ENCODE measurements around the gene RABGAP1L.
A peak's percentile ranks its signal among the peaks of the same experiment; 100 is the strongest.
"Not testable (repeated sequence)": the region's sequence is repeated elsewhere in the genome, so short reads cannot be mapped to it uniquely, and the experiment has no call there.

The RABGAP1L gene

GRCh38 chr1:174239541-174239940 is 80.2 kb downstream of the RABGAP1L start:
- peak overlapping the region; percentile 85 for H3K9ac ChIP-seq (ENCODE audit: low read length)
- H3K4me1 ChIP-seq (ENCODE audit: control insufficient read depth, insufficient read depth, low read length): no peaks in the 10 kb centered on the region
- no peaks in the 10 kb centered on the region for H3K27me3 ChIP-seq (ENCODE audit: control insufficient read depth, insufficient read depth, low read length)
- H3K27ac ChIP-seq (ENCODE audit: low read depth, low read length): peak overlapping the region; percentile 78
- no peaks in the 10 kb centered on the region for H3K9me3 ChIP-seq (ENCODE audit: control insufficient read depth, insufficient read depth, low read depth, low read length)
- peaks cover 14% of the 10 kb centered on the region for H3K36me3 ChIP-seq (ENCODE audit: control insufficient read depth, insufficient read depth, low read length)
- peak overlapping the region; percentile 69 for H3K4me3 ChIP-seq (ENCODE audit: low read depth, low read length)

- Histone ChIP-seq H3K4me3 (ENCODE audit: low read depth, low read length) (no peak overlapping the region), H3K9ac (ENCODE audit: low read length) (no peak overlapping the region), H3K36me3 (ENCODE audit: control insufficient read depth, insufficient read depth, low read length) (peaks cover 23% of the 10 kb centered on the region), H3K9me3 (ENCODE audit: control insufficient read depth, insufficient read depth, low read depth, low read length) (no peaks in the 10 kb centered on the region), H3K4me1 (ENCODE audit: control insufficient read depth, insufficient read depth, low read length) (no peaks in the 10 kb centered on the region), H3K27me3 (ENCODE audit: control insufficient read depth, insufficient read depth, low read length) (no peaks in the 10 kb centered on the region), H3K27ac (ENCODE audit: low read depth, low read length) (no peak overlapping the region)
These were observed 83.5 kb downstream of the RABGAP1L start for GRCh38 chr1:174242856-174243255.

- Histone ChIP-seq H3K4me3 (ENCODE audit: low read depth, low read length) (no peak overlapping the region), H3K9ac (ENCODE audit: low read length) (no peak overlapping the region), H3K36me3 (ENCODE audit: control insufficient read depth, insufficient read depth, low read length) (peaks cover 23% of the 10 kb centered on the region), H3K27ac (ENCODE audit: low read depth, low read length) (no peak overlapping the region), H3K4me1 (ENCODE audit: control insufficient read depth, insufficient read depth, low read length) (no peaks in the 10 kb centered on the region), H3K27me3 (ENCODE audit: control insufficient read depth, insufficient read depth, low read length) (no peaks in the 10 kb centered on the region), H3K9me3 (ENCODE audit: control insufficient read depth, insufficient read depth, low read depth, low read length) (no peaks in the 10 kb centered on the region)
These were observed 84.2 kb downstream of the RABGAP1L start for GRCh38 chr1:174243451-174244000.

DNA sequence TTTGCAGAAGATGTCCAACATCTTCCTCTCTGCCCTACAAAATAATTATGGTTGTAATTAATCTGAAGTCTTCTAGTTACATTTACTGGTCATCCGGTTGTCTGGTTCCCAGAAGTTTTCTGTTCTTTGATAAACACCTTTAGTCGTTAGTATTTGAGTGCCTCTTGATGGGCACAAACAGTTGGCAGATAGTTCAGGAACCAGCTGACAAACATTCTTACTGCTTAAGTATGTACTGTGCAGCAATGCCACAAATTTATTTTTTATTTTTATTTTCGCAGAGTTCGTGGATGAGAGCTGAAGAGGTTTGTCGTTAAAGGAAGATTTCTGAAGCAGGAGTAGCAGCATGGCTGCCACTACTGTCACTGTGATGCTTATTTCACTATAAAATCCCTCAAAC is 84.7 kb downstream of the RABGAP1L start:
- Histone ChIP-seq H3K36me3 (ENCODE audit: control insufficient read depth, insufficient read depth, low read length) (peaks cover 23% of the 10 kb centered on the region), H3K9ac (ENCODE audit: low read length) (no peak overlapping the region), H3K4me3 (ENCODE audit: low read depth, low read length) (no peak overlapping the region), H3K4me1 (ENCODE audit: control insufficient read depth, insufficient read depth, low read length) (no peaks in the 10 kb centered on the region), H3K27ac (ENCODE audit: low read depth, low read length) (no peak overlapping the region), H3K9me3 (ENCODE audit: control insufficient read depth, insufficient read depth, low read depth, low read length) (no peaks in the 10 kb centered on the region), H3K27me3 (ENCODE audit: control insufficient read depth, insufficient read depth, low read length) (no peaks in the 10 kb centered on the region)

DNA sequence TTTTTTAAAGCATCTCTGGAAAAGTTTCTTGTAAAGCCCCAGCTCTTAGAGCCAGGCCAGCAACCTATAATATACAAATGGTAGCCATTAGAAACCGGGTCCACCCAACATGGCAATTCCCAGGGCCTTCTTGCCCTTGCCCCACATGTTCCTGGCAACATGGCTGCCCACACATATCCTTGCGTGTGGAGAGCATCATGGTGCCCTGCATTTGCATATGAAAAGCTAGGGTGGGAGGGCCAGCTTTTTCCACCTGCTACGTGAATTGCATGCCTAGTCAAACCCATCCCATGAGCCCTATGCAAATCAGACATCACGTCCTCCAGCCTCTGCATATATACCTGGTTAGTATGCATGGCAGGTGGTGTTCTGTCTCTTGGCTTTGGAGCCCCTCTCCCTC is 88.2 kb downstream of the RABGAP1L start:
- Histone ChIP-seq H3K9me3 (ENCODE audit: control insufficient read depth, insufficient read depth, low read depth, low read length) (no peaks in the 10 kb centered on the region), H3K4me3 (ENCODE audit: low read depth, low read length) (no peak overlapping the region), H3K9ac (ENCODE audit: low read length) (no peak overlapping the region), H3K4me1 (ENCODE audit: control insufficient read depth, insufficient read depth, low read length) (no peaks in the 10 kb centered on the region), H3K27me3 (ENCODE audit: control insufficient read depth, insufficient read depth, low read length) (no peaks in the 10 kb centered on the region), H3K27ac (ENCODE audit: low read depth, low read length) (no peak overlapping the region), H3K36me3 (ENCODE audit: control insufficient read depth, insufficient read depth, low read length) (peaks cover 19% of the 10 kb centered on the region)

DNA sequence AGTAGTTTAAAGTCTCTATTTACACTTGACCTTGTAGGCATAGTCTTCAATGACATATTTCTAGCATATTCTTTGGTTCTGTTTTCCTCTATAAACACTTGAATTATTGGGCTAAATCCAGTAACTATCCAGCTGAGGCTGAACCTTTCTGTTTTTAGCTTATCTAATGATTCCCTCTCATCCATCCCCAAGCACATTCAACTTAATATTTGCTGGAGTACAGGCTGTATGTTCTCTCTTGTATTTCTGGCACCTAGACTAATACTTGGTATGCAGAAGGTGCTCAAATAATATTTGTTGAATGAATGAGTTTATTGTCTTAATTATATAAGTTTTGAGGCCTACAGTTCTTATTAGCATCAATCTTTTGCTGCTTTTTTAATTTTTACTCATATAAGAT is 88.7 kb downstream of the RABGAP1L start:
- Histone ChIP-seq H3K36me3 (ENCODE audit: control insufficient read depth, insufficient read depth, low read length) (peaks cover 15% of the 10 kb centered on the region), H3K4me1 (ENCODE audit: control insufficient read depth, insufficient read depth, low read length) (no peaks in the 10 kb centered on the region), H3K27ac (ENCODE audit: low read depth, low read length) (no peak overlapping the region), H3K9me3 (ENCODE audit: control insufficient read depth, insufficient read depth, low read depth, low read length) (no peaks in the 10 kb centered on the region), H3K9ac (ENCODE audit: low read length) (no peak overlapping the region), H3K4me3 (ENCODE audit: low read depth, low read length) (no peak overlapping the region), H3K27me3 (ENCODE audit: control insufficient read depth, insufficient read depth, low read length) (no peaks in the 10 kb centered on the region)

- H3K27ac ChIP-seq (ENCODE audit: low read depth, low read length); H3K27me3 ChIP-seq (ENCODE audit: control insufficient read depth, insufficient read depth, low read length); H3K9me3 ChIP-seq (ENCODE audit: control insufficient read depth, insufficient read depth, low read depth, low read length); H3K4me1 ChIP-seq (ENCODE audit: control insufficient read depth, insufficient read depth, low read length); H3K36me3 ChIP-seq (ENCODE audit: control insufficient read depth, insufficient read depth, low read length); H3K4me3 ChIP-seq (ENCODE audit: low read depth, low read length); H3K9ac ChIP-seq (ENCODE audit: low read length): not testable (repeated sequence)
These were observed 97.1 kb downstream of the RABGAP1L start for GRCh38 chr1:174256386-174256785.

GRCh38 chr1:174258148-174258550 is 98.8 kb downstream of the RABGAP1L start:
- Histone ChIP-seq H3K27me3 (ENCODE audit: control insufficient read depth, insufficient read depth, low read length) (no peaks in the 10 kb centered on the region), H3K9ac (ENCODE audit: low read length) (no peak overlapping the region), H3K36me3 (ENCODE audit: control insufficient read depth, insufficient read depth, low read length) (no peaks in the 10 kb centered on the region), H3K4me3 (ENCODE audit: low read depth, low read length) (no peak overlapping the region), H3K27ac (ENCODE audit: low read depth, low read length) (no peak overlapping the region), H3K4me1 (ENCODE audit: control insufficient read depth, insufficient read depth, low read length) (no peaks in the 10 kb centered on the region), H3K9me3 (ENCODE audit: control insufficient read depth, insufficient read depth, low read depth, low read length) (no peaks in the 10 kb centered on the region)

DNA sequence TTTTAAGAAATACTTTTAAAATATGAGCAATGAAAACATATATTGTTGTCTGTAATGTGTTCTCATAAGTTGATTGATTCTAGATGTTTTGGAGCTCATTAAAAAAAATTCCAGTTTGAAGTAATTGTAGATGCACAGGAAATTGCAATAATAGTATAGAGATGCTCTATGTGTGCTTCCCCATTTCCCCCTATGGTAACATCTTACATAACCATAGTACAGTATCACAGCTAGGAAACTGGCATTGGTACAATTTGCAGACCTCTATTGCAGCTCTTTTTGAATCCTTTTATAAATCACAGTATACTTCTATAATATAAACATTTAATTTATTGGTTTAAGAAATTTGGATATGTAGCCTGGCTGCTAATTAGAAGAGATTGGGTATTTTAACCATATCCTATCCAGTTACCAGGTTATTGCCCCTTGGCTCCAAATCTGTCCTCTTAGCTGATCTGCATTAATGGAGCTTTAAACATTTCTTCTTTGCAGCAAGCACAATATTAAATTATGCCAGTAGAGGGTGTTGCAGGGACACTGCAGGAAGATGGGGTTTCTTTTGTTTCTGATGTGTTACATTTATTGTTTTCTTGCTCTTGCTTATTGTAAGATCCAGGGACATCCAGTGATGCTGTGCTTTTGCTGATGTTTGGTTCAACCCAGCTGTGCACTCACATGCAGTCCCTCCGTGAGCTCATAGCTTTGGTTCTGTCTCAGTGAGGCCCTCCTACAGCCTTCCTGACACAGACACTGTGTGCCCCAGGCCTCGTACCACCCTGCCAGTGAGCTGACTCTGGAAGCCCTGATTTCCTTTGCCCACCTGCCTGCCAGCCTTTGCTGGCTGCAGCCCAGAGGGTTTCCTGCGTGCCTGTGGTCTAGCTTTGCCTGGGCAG is 103.3 kb downstream of the RABGAP1L start:
- Histone ChIP-seq H3K4me1 (ENCODE audit: control insufficient read depth, insufficient read depth, low read length) (no peaks in the 10 kb centered on the region), H3K27ac (ENCODE audit: low read depth, low read length) (no peak overlapping the region), H3K27me3 (ENCODE audit: control insufficient read depth, insufficient read depth, low read length) (no peaks in the 10 kb centered on the region), H3K9ac (ENCODE audit: low read length) (no peak overlapping the region), H3K36me3 (ENCODE audit: control insufficient read depth, insufficient read depth, low read length) (no peaks in the 10 kb centered on the region), H3K9me3 (ENCODE audit: control insufficient read depth, insufficient read depth, low read depth, low read length) (no peaks in the 10 kb centered on the region), H3K4me3 (ENCODE audit: low read depth, low read length) (no peak overlapping the region)

DNA sequence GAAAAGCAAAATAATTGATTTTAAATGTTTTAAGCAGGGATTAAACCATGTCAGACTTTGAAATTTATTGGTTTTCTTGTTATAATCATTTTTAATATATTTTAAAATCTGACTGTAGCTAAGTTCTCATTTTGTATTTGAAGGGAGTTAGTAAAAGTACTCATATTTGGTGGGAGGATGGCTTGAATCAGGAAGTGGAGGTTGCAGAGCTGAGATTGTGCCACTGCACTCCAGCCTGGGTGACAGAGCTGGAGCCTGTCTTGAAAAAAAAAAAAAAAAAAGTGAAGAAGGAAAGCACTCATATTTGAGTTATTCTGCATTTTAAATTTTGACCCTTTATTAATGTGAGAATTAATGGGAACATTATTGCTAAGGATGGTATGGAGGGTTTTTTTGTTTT is 106.0 kb downstream of the RABGAP1L start:
- H3K27me3 ChIP-seq (ENCODE audit: control insufficient read depth, insufficient read depth, low read length): no peaks in the 10 kb centered on the region
- no peak overlapping the region for H3K4me3 ChIP-seq (ENCODE audit: low read depth, low read length)
- H3K9ac ChIP-seq (ENCODE audit: low read length): no peak overlapping the region
- H3K9me3 ChIP-seq (ENCODE audit: control insufficient read depth, insufficient read depth, low read depth, low read length): no peaks in the 10 kb centered on the region
- H3K27ac ChIP-seq (ENCODE audit: low read depth, low read length): no peak overlapping the region
- H3K4me1 ChIP-seq (ENCODE audit: control insufficient read depth, insufficient read depth, low read length): no peaks in the 10 kb centered on the region
- H3K36me3 ChIP-seq (ENCODE audit: control insufficient read depth, insufficient read depth, low read length): no peaks in the 10 kb centered on the region

DNA sequence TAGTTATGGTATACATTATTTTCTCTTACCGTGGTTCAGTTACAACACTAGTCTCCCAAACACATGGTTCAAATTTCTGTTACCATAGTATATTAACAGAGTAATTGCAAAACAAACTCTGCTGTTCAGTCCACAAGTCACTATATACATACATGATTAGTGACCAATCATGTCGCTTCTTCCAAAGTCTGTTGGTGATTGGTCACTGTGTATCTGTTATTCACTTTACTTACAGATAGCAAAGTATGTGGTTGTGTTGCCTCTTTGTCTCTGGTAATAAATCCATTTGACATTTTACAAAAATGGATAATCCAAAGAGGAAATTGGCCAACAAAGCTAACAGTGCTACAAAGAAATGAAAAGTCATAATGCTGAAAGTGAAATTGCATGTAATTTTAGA is 107.2 kb downstream of the RABGAP1L start:
- H3K27ac ChIP-seq (ENCODE audit: low read depth, low read length): no peak overlapping the region
- no peaks in the 10 kb centered on the region for H3K27me3 ChIP-seq (ENCODE audit: control insufficient read depth, insufficient read depth, low read length)
- H3K4me3 ChIP-seq (ENCODE audit: low read depth, low read length): no peak overlapping the region
- no peak overlapping the region for H3K9ac ChIP-seq (ENCODE audit: low read length)
- H3K36me3 ChIP-seq (ENCODE audit: control insufficient read depth, insufficient read depth, low read length): no peaks in the 10 kb centered on the region
- H3K9me3 ChIP-seq (ENCODE audit: control insufficient read depth, insufficient read depth, low read depth, low read length): no peaks in the 10 kb centered on the region
- H3K4me1 ChIP-seq (ENCODE audit: control insufficient read depth, insufficient read depth, low read length): no peaks in the 10 kb centered on the region
